HepG2 (cell line): ENCODE data around the gene TCF7L2. TPM values are rescaled to one million over a fixed set of nuclear protein-coding genes. Genes with fewer than 3 reads are reported as not detected.

Experiments used
- ARID2 ChIP-seq: sonication (generic); formaldehyde crosslinking; IDR thresholded peaks from 2 replicates; pipeline ENCODE4 v1.8.1; 2022; ENCODE audit warnings: mild to moderate bottlenecking, missing genetic modification reagents, borderline replicate concordance
- BCL6 ChIP-seq: IDR thresholded peaks from 2 replicates; pipeline ENCODE4 v1.6.1; 2016; ENCODE audit warnings: missing genetic modification reagents, missing compliant biosample characterization
- CEBPB ChIP-seq: IDR thresholded peaks from 2 replicates; pipeline ENCODE4 v1.6.1; 2011; ENCODE audit warnings: low read depth, low read length, improper control_type of control experiment, borderline replicate concordance
- FOSL2 ChIP-seq: sonication (generic); formaldehyde crosslinking; IDR thresholded peaks from 2 replicates; pipeline ENCODE4 v1.4.0; 2020; ENCODE audit warnings: missing genetic modification reagents
- HNRNPK ChIP-seq: fragments of 200-400 bp; formaldehyde crosslinking; IDR thresholded peaks from 2 replicates; pipeline ENCODE4 v1.6.1; 2018; ENCODE audit warnings: low read length, low read depth, moderate library complexity, mild to moderate bottlenecking; ENCODE audit not compliant: poor library complexity, severe bottlenecking
- POLR2G ChIP-seq: fragments of 200-400 bp; formaldehyde crosslinking; IDR thresholded peaks from 2 replicates; pipeline ENCODE4 v1.6.1; 2018; ENCODE audit warnings: mild to moderate bottlenecking, low read depth, low read length, moderate library complexity
- SIN3A ChIP-seq: IDR thresholded peaks from 2 replicates; pipeline ENCODE4 v1.6.1; 2011; ENCODE audit warnings: low read depth, mild to moderate bottlenecking, control low read depth, low read length, borderline replicate concordance
- ZNF382 ChIP-seq: sonication (generic); formaldehyde crosslinking; IDR thresholded peaks from 2 replicates; pipeline ENCODE4 v1.5.0; 2020; ENCODE audit warnings: missing genetic modification reagents, mild to moderate bottlenecking, borderline replicate concordance
- ZNF543 ChIP-seq: sonication (generic); formaldehyde crosslinking; IDR thresholded peaks from 2 replicates; pipeline ENCODE4 v1.4.0; 2020; ENCODE audit warnings: mild to moderate bottlenecking, missing genetic modification reagents
- ZNF768 ChIP-seq: sonication (generic); formaldehyde crosslinking; IDR thresholded peaks from 2 replicates; pipeline ENCODE4 v1.4.0; 2020; ENCODE audit warnings: missing genetic modification reagents
- ZNF891 ChIP-seq: sonication (generic); formaldehyde crosslinking; IDR thresholded peaks from 2 replicates; pipeline ENCODE4 v1.5.0; 2020; ENCODE audit warnings: mild to moderate bottlenecking, missing genetic modification reagents
- polyA plus RNA-seq, 8 experiments: library from polyadenylated mRNA; depleted of rRNA in 3 of 8; stranded (reverse) in 7 of 8; unstranded in 1 of 8; fragments of >200 nt; fragmentation: Illumina TruSeq in 4 of 8; extraction: Trizol in 4 of 8; gene quantifications; 2 replicates each; pipeline versions ENCODE4 v1.2.1 to v1.2.3, GENCODE V29; 2011 to 2016; ENCODE audit warnings: low read depth in 4 of 8, missing spikeins in 1 of 8, mixed read lengths in 1 of 8; ENCODE audit not compliant: insufficient read depth in 1 of 8
- total RNA-seq, 5 experiments: library from RNA; depleted of rRNA; stranded (reverse); fragments of >200 nt; fragmentation: Illumina TruSeq; extraction: Trizol; gene quantifications; 2 replicates each; pipeline ENCODE4 v1.2.3, GENCODE V29; 2016; ENCODE audit warnings: low read depth in 1 of 5
- TF ChIP-seq, protein P1 (sequence below): sonication (generic); formaldehyde crosslinking; IDR thresholded peaks from 2 replicates; pipeline ENCODE4 v1.4.0; 2020; ENCODE audit warnings: mild to moderate bottlenecking, missing genetic modification reagents
- TF ChIP-seq, protein P2 (sequence below), 2 experiments: sonication (generic) in 1 of 2; formaldehyde crosslinking in 1 of 2; IDR thresholded peaks; 2 replicates each; pipeline versions ENCODE4 v1.5.1 to v1.6.1; 2011 to 2020; ENCODE audit warnings: borderline replicate concordance in 1 of 2, low read depth in 1 of 2, low read length in 1 of 2, mild to moderate bottlenecking in 1 of 2, missing genetic modification reagents in 1 of 2, moderate library complexity in 1 of 2
- TF ChIP-seq, protein P3 (sequence below): sonication (generic); formaldehyde crosslinking; conservative IDR thresholded peaks from 2 replicates; pipeline ENCODE4 v1.4.0; 2020; ENCODE audit warnings: missing genetic modification reagents

TCF7L2 gene
- total and polyA plus RNA-seq, 2 of the 13 experiments (the other 11 are each of a cell fraction or from before 2014, with no cell fraction given) = 3.9 to 13.7 TPM

DNA sequence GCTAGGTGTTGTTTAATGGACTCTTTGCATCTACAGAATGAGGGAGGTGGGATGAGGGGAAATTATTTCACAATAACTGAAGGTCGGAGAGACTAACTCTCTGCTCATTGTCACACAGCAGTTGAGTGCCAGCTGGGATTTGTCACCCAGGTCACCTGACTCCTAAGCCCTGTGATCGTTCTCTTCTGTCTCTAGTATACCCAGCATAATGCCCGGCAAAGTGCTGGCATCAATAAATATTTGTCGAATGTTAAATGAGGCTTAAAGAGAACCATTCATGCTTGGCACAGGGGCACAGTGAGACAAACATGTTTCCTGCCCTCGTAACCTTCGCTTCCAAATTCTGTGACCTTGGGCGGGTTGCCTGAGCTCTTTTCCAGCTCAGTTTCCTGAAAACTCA, 70.8 kb downstream of the TCF7L2 start (continued):
- TF ChIP-seq HNRNPK (peak; percentile 27), ZNF768 (CRISPR knock-in tag) (peak; percentile 70; the same call in 1 of the 2 replicates), POLR2G (no peak), ZNF382 (CRISPR knock-in tag) (no peak), CEBPB (peak; percentile 80), BCL6 (CRISPR knock-in tag) (no peak), FOSL2 (peak; percentile 20; the same call in 1 of the 2 replicates), SIN3A (no peak), ARID2 (CRISPR knock-in tag) (no peak), ZNF891 (CRISPR knock-in tag) (no peak), ZNF543 (CRISPR knock-in tag) (no peak)
- TF ChIP-seq, protein P1, sequence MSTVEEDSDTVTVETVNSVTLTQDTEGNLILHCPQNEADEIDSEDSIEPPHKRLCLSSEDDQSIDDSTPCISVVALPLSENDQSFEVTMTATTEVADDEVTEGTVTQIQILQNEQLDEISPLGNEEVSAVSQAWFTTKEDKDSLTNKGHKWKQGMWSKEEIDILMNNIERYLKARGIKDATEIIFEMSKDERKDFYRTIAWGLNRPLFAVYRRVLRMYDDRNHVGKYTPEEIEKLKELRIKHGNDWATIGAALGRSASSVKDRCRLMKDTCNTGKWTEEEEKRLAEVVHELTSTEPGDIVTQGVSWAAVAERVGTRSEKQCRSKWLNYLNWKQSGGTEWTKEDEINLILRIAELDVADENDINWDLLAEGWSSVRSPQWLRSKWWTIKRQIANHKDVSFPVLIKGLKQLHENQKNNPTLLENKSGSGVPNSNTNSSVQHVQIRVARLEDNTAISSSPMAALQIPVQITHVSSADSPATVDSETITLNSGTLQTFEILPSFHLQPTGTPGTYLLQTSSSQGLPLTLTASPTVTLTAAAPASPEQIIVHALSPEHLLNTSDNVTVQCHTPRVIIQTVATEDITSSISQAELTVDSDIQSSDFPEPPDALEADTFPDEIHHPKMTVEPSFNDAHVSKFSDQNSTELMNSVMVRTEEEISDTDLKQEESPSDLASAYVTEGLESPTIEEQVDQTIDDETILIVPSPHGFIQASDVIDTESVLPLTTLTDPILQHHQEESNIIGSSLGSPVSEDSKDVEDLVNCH (CRISPR knock-in tag) = no peak
- TF ChIP-seq, protein P2, sequence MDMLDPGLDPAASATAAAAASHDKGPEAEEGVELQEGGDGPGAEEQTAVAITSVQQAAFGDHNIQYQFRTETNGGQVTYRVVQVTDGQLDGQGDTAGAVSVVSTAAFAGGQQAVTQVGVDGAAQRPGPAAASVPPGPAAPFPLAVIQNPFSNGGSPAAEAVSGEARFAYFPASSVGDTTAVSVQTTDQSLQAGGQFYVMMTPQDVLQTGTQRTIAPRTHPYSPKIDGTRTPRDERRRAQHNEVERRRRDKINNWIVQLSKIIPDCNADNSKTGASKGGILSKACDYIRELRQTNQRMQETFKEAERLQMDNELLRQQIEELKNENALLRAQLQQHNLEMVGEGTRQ (IDR thresholded peaks at IDR 0.05; ENCODE audit: low read depth, low read length) = 0 out of 2 replicates have a peak, but pooled peaks have one; percentile 11
- TF ChIP-seq, protein P2 (CRISPR knock-in tag; IDR thresholded peaks at IDR 0.05; ENCODE audit: borderline replicate concordance) = no peak
- TF ChIP-seq, protein P3, sequence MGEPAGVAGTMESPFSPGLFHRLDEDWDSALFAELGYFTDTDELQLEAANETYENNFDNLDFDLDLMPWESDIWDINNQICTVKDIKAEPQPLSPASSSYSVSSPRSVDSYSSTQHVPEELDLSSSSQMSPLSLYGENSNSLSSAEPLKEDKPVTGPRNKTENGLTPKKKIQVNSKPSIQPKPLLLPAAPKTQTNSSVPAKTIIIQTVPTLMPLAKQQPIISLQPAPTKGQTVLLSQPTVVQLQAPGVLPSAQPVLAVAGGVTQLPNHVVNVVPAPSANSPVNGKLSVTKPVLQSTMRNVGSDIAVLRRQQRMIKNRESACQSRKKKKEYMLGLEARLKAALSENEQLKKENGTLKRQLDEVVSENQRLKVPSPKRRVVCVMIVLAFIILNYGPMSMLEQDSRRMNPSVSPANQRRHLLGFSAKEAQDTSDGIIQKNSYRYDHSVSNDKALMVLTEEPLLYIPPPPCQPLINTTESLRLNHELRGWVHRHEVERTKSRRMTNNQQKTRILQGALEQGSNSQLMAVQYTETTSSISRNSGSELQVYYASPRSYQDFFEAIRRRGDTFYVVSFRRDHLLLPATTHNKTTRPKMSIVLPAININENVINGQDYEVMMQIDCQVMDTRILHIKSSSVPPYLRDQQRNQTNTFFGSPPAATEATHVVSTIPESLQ (CRISPR knock-in tag) = no peak
